Left hindlimb (tissue), 1 donor: ENCODE results near the gene CLSTN2.

ENCODE experiments used
- DNase-seq: peaks from one replicate; pipeline ENCODE4 v3.0.0-alpha.2; 2018

The CLSTN2 gene

GRCh38 chr3:140246578-140246977 is 311.6 kb downstream of the CLSTN2 start:
- DNase-seq = no peak

- no peak for DNase-seq
Observed at GRCh38 chr3:140247775-140248174, 312.8 kb downstream of the CLSTN2 start.

GRCh38 chr3:140249188-140249587 is 314.2 kb downstream of the CLSTN2 start:
- no peak for DNase-seq

GRCh38 chr3:140250010-140250855 is 315.2 kb downstream of the CLSTN2 start:
- DNase-seq = no peak

GRCh38 chr3:140250945-140251344 is 316.0 kb downstream of the CLSTN2 start:
- DNase-seq = no peak

GRCh38 chr3:140251678-140252077 is 316.7 kb downstream of the CLSTN2 start:
- no peak for DNase-seq

GRCh38 chr3:140252812-140253656 is 318.0 kb downstream of the CLSTN2 start:
- no peak for DNase-seq

- no peak for DNase-seq
Observed at GRCh38 chr3:140258222-140258724, 323.3 kb downstream of the CLSTN2 start.

GRCh38 chr3:140265302-140265701 is 330.3 kb downstream of the CLSTN2 start:
- DNase-seq = no peak

- DNase-seq = no peak
Observed at GRCh38 chr3:140268103-140268502, 333.1 kb downstream of the CLSTN2 start.

- DNase-seq = no peak
Observed at GRCh38 chr3:140268610-140269009, 333.6 kb downstream of the CLSTN2 start.

- no peak for DNase-seq
Observed at GRCh38 chr3:140270329-140270728, 335.3 kb downstream of the CLSTN2 start.

GRCh38 chr3:140273542-140274195 is 338.7 kb downstream of the CLSTN2 start:
- no peak for DNase-seq

GRCh38 chr3:140274429-140274828 is 339.4 kb downstream of the CLSTN2 start:
- DNase-seq = no peak

GRCh38 chr3:140276703-140277102 is 341.7 kb downstream of the CLSTN2 start:
- no peak for DNase-seq

- DNase-seq = no peak
Observed at GRCh38 chr3:140277886-140278285, 342.9 kb downstream of the CLSTN2 start.

- DNase-seq = no peak
Observed at GRCh38 chr3:140284372-140284771, 349.4 kb downstream of the CLSTN2 start.

GRCh38 chr3:140285380-140285779 is 350.4 kb downstream of the CLSTN2 start:
- no peak for DNase-seq

- no peak for DNase-seq
Observed at GRCh38 chr3:140288595-140288994, 353.6 kb downstream of the CLSTN2 start.

GRCh38 chr3:140290105-140290504 is 355.1 kb downstream of the CLSTN2 start:
- DNase-seq = no peak

- no peak for DNase-seq
Observed at GRCh38 chr3:140292170-140292569, 357.2 kb downstream of the CLSTN2 start.

GRCh38 chr3:140292684-140293083 is 357.7 kb downstream of the CLSTN2 start:
- no peak for DNase-seq

GRCh38 chr3:140294058-140294457 is 359.1 kb downstream of the CLSTN2 start:
- DNase-seq = no peak
